DOHH2 (cell line): ENCODE measurements around the gene SKAP1.

Source experiments
- H3F3A ChIP-seq: fragments of 200-600 bp; sonication (generic), shearing (Covaris generic); 2 replicates; pipeline ENCODE4 v1.6.0; 2016; ENCODE audit warnings: antibody characterized with exemption, mild to moderate bottlenecking; ENCODE audit not compliant: control insufficient read depth, insufficient read depth
- H3K27ac ChIP-seq: fragments of 200-600 bp; sonication (generic); 2 replicates; pipeline ENCODE4 v1.5.1; 2014; ENCODE audit warnings: low read depth, mild to moderate bottlenecking, low read length, moderate library complexity
- H3K27me3 ChIP-seq: fragments of 200-600 bp; sonication (generic); 2 replicates; pipeline ENCODE4 v1.6.1; 2014; ENCODE audit warnings: mild to moderate bottlenecking, low read length, mixed read lengths; ENCODE audit not compliant: control insufficient read depth
- H3K36me3 ChIP-seq: fragments of 200-600 bp; sonication (generic); 2 replicates; pipeline ENCODE4 v1.6.1; 2014; ENCODE audit warnings: mild to moderate bottlenecking, low read length, moderate library complexity, mixed read lengths; ENCODE audit not compliant: control insufficient read depth
- H3K4me1 ChIP-seq: fragments of 200-600 bp; sonication (generic); 2 replicates; pipeline ENCODE4 v1.6.1; 2014; ENCODE audit warnings: mild to moderate bottlenecking, low read length, mixed read lengths; ENCODE audit not compliant: control insufficient read depth
- H3K4me2 ChIP-seq: fragments of 200-600 bp; sonication (generic); 2 replicates; pipeline ENCODE4 v1.6.0; 2014; ENCODE audit warnings: mild to moderate bottlenecking, low read length, moderate library complexity
- H3K4me3 ChIP-seq: fragments of 200-600 bp; sonication (generic); 2 replicates; pipeline ENCODE4 v1.5.1; 2014; ENCODE audit warnings: mild to moderate bottlenecking, low read length, mixed read lengths
- H3K79me2 ChIP-seq: fragments of 200-600 bp; sonication (generic); 2 replicates; pipeline ENCODE4 v1.6.1; 2014; ENCODE audit warnings: mild to moderate bottlenecking, low read length, mixed read lengths; ENCODE audit not compliant: control insufficient read depth
- H3K9me2 ChIP-seq: fragments of 200-600 bp; sonication (generic); replicated peaks from 2 replicates; pipeline ENCODE4 v1.6.1; 2014; ENCODE audit warnings: mild to moderate bottlenecking, low read length, mixed read lengths; ENCODE audit not compliant: control insufficient read depth
- H3K9me3 ChIP-seq: fragments of 200-600 bp; sonication (generic); 2 replicates; pipeline ENCODE4 v1.6.1; 2014; ENCODE audit warnings: antibody characterized with exemption, low read length, mixed read lengths; ENCODE audit not compliant: control insufficient read depth, insufficient read depth
- H4K20me1 ChIP-seq: fragments of 200-600 bp; sonication (generic); 2 replicates; pipeline ENCODE4 v1.6.0; 2014; ENCODE audit warnings: low read depth, mild to moderate bottlenecking, antibody characterized with exemption, low read length, moderate library complexity; ENCODE audit not compliant: control insufficient read depth, insufficient read depth
- EZH2phosphoT487 ChIP-seq: fragments of 200-600 bp; sonication (generic); IDR thresholded peaks from 2 replicates; pipeline ENCODE4 v1.6.1; 2017; ENCODE audit warnings: borderline replicate concordance, mild to moderate bottlenecking, antibody characterized with exemption, low read length, moderate library complexity, mixed read lengths
- TF ChIP-seq, protein P1 (sequence below): fragments of 200-600 bp; sonication (generic); IDR thresholded peaks from one replicate; pipeline ENCODE4 v1.5.1; 2014; ENCODE audit warnings: antibody characterized with exemption, mild to moderate bottlenecking, low read depth, low read length; ENCODE audit not compliant: poor library complexity, severe bottlenecking

SKAP1 gene

DNA sequence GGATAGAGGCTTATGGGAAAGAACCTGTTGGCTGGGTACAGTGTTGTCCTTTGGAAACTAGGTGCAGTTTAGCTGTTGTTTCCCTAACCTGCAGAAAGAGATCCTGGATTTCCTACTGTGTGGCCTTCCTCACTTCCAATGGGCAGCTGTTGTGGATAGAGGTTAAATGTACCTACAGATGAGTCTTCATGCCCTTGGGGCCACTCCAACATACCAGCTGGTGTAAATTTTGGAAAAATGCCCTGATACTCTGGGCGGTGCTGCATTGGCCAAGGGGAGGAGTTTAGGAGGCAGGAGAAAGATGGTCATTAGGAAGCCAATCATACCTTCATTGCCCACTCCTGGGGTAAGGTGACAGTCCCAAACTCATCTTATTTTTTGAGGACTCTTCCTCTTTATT is 252.2 kb downstream of the SKAP1 start:
- Histone ChIP-seq H3K36me3 (no peaks in the 10 kb centered on the region), H3K79me2 (no peaks in the 10 kb centered on the region), H3K4me1 (no peaks in the 10 kb centered on the region), H3K4me2 (no peak overlapping the region), H3K9me2 (no peaks in the 10 kb centered on the region), H4K20me1 (no peaks in the 10 kb centered on the region), H3K27me3 (peaks cover 31% of the 10 kb centered on the region), H3K27ac (no peak overlapping the region), H3F3A (no peaks in the 10 kb centered on the region), H3K9me3 (no peaks in the 10 kb centered on the region), H3K4me3 (no peak overlapping the region)
- TF ChIP-seq, protein P1, sequence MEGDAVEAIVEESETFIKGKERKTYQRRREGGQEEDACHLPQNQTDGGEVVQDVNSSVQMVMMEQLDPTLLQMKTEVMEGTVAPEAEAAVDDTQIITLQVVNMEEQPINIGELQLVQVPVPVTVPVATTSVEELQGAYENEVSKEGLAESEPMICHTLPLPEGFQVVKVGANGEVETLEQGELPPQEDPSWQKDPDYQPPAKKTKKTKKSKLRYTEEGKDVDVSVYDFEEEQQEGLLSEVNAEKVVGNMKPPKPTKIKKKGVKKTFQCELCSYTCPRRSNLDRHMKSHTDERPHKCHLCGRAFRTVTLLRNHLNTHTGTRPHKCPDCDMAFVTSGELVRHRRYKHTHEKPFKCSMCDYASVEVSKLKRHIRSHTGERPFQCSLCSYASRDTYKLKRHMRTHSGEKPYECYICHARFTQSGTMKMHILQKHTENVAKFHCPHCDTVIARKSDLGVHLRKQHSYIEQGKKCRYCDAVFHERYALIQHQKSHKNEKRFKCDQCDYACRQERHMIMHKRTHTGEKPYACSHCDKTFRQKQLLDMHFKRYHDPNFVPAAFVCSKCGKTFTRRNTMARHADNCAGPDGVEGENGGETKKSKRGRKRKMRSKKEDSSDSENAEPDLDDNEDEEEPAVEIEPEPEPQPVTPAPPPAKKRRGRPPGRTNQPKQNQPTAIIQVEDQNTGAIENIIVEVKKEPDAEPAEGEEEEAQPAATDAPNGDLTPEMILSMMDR, result no peak
- no peak for TF ChIP-seq EZH2phosphoT487

DNA sequence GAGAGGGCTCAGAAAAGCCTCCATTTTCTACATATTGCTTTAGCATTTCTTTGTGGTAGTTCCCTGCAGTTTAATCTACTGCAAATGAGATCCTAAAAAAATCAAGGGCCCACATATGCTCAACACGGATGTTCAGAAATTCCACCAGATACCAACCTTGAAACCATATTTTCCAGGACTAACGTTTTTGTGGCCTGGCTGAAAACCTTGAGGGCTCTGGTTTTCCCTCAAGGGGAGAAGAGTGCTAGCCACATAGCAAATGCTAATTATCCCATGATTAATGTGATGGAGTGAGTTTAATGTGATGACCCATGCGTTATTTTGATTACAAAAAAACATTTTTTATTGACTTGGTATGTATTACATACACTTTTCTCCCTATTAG is 253.6 kb downstream of the SKAP1 start:
- no peaks in the 10 kb centered on the region for H3K4me1 ChIP-seq
- H4K20me1 ChIP-seq, result no peaks in the 10 kb centered on the region
- H3K4me3 ChIP-seq, result no peak overlapping the region
- no peaks in the 10 kb centered on the region for H3K79me2 ChIP-seq
- H3K36me3 ChIP-seq, result no peaks in the 10 kb centered on the region
- no peak overlapping the region for H3K27ac ChIP-seq
- TF ChIP-seq EZH2phosphoT487, result no peak
- TF ChIP-seq, protein P1, result no peak
- H3K9me3 ChIP-seq, result no peaks in the 10 kb centered on the region
- H3F3A ChIP-seq, result no peaks in the 10 kb centered on the region
- H3K4me2 ChIP-seq, result no peak overlapping the region
- no peaks in the 10 kb centered on the region for H3K9me2 ChIP-seq
- H3K27me3 ChIP-seq, result peaks cover 27% of the 10 kb centered on the region

DNA sequence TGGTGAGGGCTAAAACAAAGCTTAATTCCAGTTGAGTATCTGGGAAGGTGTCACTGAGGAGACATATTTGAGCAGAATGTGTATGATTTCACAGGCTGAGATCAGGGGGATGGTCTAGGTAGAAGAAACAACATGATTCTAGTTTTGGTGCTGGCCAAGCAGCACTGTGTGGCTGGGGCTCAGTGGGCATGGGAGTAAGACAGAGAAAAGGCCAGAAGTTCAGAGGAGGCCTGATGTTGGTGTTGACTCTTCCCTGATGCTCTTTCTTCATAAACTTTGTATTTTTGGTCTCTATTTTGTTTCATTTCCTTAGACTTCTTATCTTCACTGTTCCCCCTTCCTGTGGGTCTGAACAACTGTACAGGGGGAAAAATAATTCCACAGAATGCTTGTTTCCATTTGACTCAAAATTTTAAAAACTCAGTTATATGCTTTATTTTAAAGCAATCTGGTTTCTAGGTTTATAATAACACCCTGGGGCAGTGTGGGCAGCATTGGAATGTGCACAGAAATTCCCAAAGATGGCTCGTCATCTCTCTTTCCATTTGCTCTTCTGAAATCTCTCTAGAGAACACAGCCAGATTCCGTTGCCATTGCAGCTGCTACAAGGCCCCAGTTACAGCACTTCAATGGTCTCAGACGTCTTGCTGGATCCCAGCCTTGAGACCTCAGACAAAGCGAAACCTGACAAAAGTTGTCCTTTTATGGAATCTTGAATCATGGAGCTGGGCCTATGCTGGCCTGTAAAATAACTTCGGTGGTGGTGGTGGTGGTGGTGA is 254.1 kb downstream of the SKAP1 start:
- Histone ChIP-seq H3K4me2 (no peak overlapping the region), H3K4me1 (no peaks in the 10 kb centered on the region), H4K20me1 (no peaks in the 10 kb centered on the region), H3K9me3 (no peaks in the 10 kb centered on the region), H3K27ac (no peak overlapping the region), H3K9me2 (no peaks in the 10 kb centered on the region), H3F3A (no peaks in the 10 kb centered on the region), H3K4me3 (no peak overlapping the region), H3K27me3 (peaks cover 25% of the 10 kb centered on the region), H3K36me3 (no peaks in the 10 kb centered on the region), H3K79me2 (no peaks in the 10 kb centered on the region)
- TF ChIP-seq EZH2phosphoT487, result no peak
- TF ChIP-seq, protein P1, result no peak
